Gastrocnemius medialis (tissue), 4 donors: ENCODE data around the gene GLMN.

ENCODE experiments used
- POLR2A ChIP-seq, 2 donors: fragments of 450-650 bp; IDR thresholded peaks; one replicate each; pipeline ENCODE4 v1.6.1; 2017; ENCODE audit warnings: antibody characterized with exemption in 2 of 2, mild to moderate bottlenecking in 2 of 2, moderate library complexity in 2 of 2
- TF ChIP-seq, protein P1 (sequence below), 5 experiments: fragments of 450-650 bp in 3 of 5; fragments of 200-600 bp in 2 of 5; sonication (generic) in 2 of 5; IDR thresholded peaks in 4 of 5; conservative IDR thresholded peaks in 1 of 5; 1 replicate in 4 of 5; 2 replicates in 1 of 5; pipeline ENCODE4 v1.5.1; 2016 to 2019; ENCODE audit warnings: antibody characterized with exemption in 5 of 5, mild to moderate bottlenecking in 3 of 5, moderate library complexity in 3 of 5

DNA sequence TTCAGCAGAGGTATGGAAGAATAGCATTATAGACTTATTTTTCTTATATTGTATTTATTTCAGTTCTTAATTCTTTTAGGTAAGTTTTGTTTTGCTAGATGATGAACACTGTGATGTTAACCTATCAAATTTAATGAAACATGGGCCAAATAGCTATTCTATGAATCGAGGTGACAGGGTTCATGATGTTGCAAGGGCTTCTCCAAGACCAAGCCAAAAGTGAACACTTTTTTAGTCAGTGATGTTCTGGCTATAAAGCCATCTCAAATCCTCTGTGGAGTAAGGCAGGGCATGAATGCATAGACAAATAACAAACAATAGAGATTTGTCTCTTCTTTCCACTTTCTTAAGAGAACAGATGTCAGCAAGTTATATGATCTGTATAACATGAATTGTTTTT, 54.4 kb downstream of the GLMN start:
- TF ChIP-seq, protein P1, sequence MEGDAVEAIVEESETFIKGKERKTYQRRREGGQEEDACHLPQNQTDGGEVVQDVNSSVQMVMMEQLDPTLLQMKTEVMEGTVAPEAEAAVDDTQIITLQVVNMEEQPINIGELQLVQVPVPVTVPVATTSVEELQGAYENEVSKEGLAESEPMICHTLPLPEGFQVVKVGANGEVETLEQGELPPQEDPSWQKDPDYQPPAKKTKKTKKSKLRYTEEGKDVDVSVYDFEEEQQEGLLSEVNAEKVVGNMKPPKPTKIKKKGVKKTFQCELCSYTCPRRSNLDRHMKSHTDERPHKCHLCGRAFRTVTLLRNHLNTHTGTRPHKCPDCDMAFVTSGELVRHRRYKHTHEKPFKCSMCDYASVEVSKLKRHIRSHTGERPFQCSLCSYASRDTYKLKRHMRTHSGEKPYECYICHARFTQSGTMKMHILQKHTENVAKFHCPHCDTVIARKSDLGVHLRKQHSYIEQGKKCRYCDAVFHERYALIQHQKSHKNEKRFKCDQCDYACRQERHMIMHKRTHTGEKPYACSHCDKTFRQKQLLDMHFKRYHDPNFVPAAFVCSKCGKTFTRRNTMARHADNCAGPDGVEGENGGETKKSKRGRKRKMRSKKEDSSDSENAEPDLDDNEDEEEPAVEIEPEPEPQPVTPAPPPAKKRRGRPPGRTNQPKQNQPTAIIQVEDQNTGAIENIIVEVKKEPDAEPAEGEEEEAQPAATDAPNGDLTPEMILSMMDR (IDR thresholded peaks at IDR 0.05 in 4 of 5, conservative IDR thresholded peaks at IDR 0.05 in 1 of 5): no peak
- no peak for TF ChIP-seq POLR2A (IDR thresholded peaks at IDR 0.05)
